Adrenal gland (tissue), 12 donors: ENCODE results near the gene OR52A1. TPM values are rescaled to one million over a fixed set of nuclear protein-coding genes. Genes with fewer than 3 reads are reported as not detected.
"Not testable (repeated sequence)": the region's sequence is repeated elsewhere in the genome, so short reads cannot be mapped to it uniquely, and the experiment has no call there.

Experiments used
- DNase-seq, 7 donors: peaks; one replicate each; pipeline ENCODE4 v3.0.0-alpha.2; 2019 to 2020
- H3K27ac ChIP-seq, 5 donors: fragments of 200-600 bp; sonication (generic) in 4 of 5; 1 replicate in 3 of 5; 2 replicates in 2 of 5; pipeline versions ENCODE4 v1.5.1 to v1.8.0; 2016 to 2020; ENCODE audit warnings: mild to moderate bottlenecking in 1 of 5
- H3K27me3 ChIP-seq: fragments of 200-600 bp; 2 replicates; pipeline ENCODE4 v1.8.0; 2021
- H3K36me3 ChIP-seq, 2 donors: fragments of 200-600 bp; replicated peaks in 1 of 2; 1 replicate in 1 of 2; 2 replicates in 1 of 2; pipeline versions ENCODE4 v1.5.1 to v1.8.0; 2018 to 2022
- H3K4me1 ChIP-seq, 2 donors: fragments of 200-600 bp; replicated peaks in 1 of 2; 1 replicate in 1 of 2; 2 replicates in 1 of 2; pipeline versions ENCODE4 v1.5.1 to v1.8.0; 2018 to 2021
- H3K4me3 ChIP-seq, 4 donors: fragments of 200-600 bp; sonication (generic) in 3 of 4; one replicate each; pipeline ENCODE4 v1.5.1; 2016 to 2018
- H3K9me3 ChIP-seq, 3 donors: fragments of 200-600 bp; sonication (generic) in 1 of 3; replicated peaks in 1 of 3; 1 replicate in 2 of 3; 2 replicates in 1 of 3; pipeline versions ENCODE4 v1.5.1 to v1.8.0; 2016 to 2021
- POLR2A ChIP-seq, 2 donors: fragments of 450-650 bp; IDR thresholded peaks; one replicate each; pipeline ENCODE4 v1.6.1; 2017; ENCODE audit warnings: antibody characterized with exemption in 2 of 2, mild to moderate bottlenecking in 2 of 2, moderate library complexity in 1 of 2
- WGBS, 4 donors: extraction: QIAGEN DNeasy Blood & Tissue Kit in 2 of 4; methylation state at CpG; one replicate each; pipeline versions ENCODE4 v1.1.5 to v1.1.7; 2013 to 2017; 5-methylcytosine and 5-hydroxymethylcytosine counted together
- intact Hi-C, 2 donors: fragments of 100-400 bp; cut with DNase I; formaldehyde crosslinking; loops; one replicate each; pipeline versions ENCODE4 v1.14.1 to v1.15.0; 2022 to 2023
- polyA plus RNA-seq, 3 donors: library from polyadenylated mRNA; stranded (reverse); fragments of 200-250 nt in 2 of 3; fragments of 350-450 nt in 1 of 3; fragmentation: Illumina TruSeq in 1 of 3; extraction: RNeasy Lipid Tissue Mini Kit (QIAGEN cat#74804) in 1 of 3; gene quantifications; one replicate each; pipeline ENCODE4 v1.2.3, GENCODE V29; 2013 to 2014
- total RNA-seq, 9 donors: library from RNA; depleted of rRNA in 4 of 9; stranded (reverse); fragments of >200 nt in 4 of 9; fragments of 120-200 nt in 1 of 9; fragmentation: NEBNext Ultra II Directional in 1 of 9; extraction: Animal tissue kit (Norgen Biotek cat#: 25700) in 1 of 9; gene quantifications; one replicate each; pipeline versions ENCODE4 v1.1.0 to v1.2.4, GENCODE V29; 2013 to 2023
- TF ChIP-seq, protein P1 (sequence below), 6 experiments: fragments of 450-650 bp in 4 of 6; fragments of 200-600 bp in 2 of 6; sonication (generic) in 1 of 6; IDR thresholded peaks; 1 replicate in 5 of 6; 2 replicates in 1 of 6; pipeline versions ENCODE4 v1.5.1 to v1.8.0; 2016 to 2021; ENCODE audit warnings: antibody characterized with exemption in 6 of 6, mild to moderate bottlenecking in 2 of 6, moderate library complexity in 1 of 6
- donor health status: healthy with polysubstance abuse.
- donor health status: Bipolar disorder and iron deficiency.
- donor health status: DM: yes; HTN: yes; CAD: no.
- donor health status: DM: no; HTN: no; CAD: no.
- donor health status: DM: no; HTN: no; CAD: no.
- donor health status: DM: yes; HTN: yes; CAD: no.

The OR52A1 gene
- total and polyA plus RNA-seq, 12 donors: not detected

GRCh38 chr11:5160217-5160616 is 5.7 kb upstream of the OR52A1 start:
- H3K4me1 ChIP-seq, DNase-seq, H3K27ac ChIP-seq, H3K4me3 ChIP-seq, H3K36me3 ChIP-seq, H3K9me3 ChIP-seq, H3K27me3 ChIP-seq, intact Hi-C loops: not testable (repeated sequence)
- 78 to 83% (median 79%) methylated on average over 4 of the region's 4 CpGs for WGBS, 4 donors

DNA sequence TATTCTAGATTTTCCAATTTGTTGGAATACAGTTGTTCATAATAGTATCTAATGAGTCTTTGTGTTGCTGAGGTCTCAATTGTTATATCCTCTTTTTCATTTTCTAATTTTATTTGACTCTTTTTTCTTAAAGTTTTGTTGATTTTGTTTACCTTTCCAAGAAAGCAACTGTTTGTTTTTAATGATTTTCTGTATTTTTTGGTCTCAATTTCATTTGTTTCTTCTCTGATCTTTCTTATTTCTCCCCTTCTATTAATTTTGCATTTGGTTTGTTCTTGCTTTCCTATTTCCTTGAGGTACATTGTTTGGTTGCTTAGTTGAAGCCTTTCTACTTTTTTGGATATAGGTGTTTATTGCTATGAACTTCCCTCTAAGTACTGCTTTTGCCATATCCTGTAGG is 5.2 kb upstream of the OR52A1 start:
- Histone ChIP-seq H3K4me3 (no peak overlapping the region), H3K27ac (no peak overlapping the region), H3K36me3 (no peaks in the 10 kb centered on the region), H3K9me3 (no peaks in the 10 kb centered on the region), H3K27me3 (no peaks in the 10 kb centered on the region), H3K4me1 (no peaks in the 10 kb centered on the region)
- DNase-seq: no peak
- intact Hi-C loops: no loop called here
- TF ChIP-seq, protein P1, sequence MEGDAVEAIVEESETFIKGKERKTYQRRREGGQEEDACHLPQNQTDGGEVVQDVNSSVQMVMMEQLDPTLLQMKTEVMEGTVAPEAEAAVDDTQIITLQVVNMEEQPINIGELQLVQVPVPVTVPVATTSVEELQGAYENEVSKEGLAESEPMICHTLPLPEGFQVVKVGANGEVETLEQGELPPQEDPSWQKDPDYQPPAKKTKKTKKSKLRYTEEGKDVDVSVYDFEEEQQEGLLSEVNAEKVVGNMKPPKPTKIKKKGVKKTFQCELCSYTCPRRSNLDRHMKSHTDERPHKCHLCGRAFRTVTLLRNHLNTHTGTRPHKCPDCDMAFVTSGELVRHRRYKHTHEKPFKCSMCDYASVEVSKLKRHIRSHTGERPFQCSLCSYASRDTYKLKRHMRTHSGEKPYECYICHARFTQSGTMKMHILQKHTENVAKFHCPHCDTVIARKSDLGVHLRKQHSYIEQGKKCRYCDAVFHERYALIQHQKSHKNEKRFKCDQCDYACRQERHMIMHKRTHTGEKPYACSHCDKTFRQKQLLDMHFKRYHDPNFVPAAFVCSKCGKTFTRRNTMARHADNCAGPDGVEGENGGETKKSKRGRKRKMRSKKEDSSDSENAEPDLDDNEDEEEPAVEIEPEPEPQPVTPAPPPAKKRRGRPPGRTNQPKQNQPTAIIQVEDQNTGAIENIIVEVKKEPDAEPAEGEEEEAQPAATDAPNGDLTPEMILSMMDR (IDR thresholded peaks at IDR 0.05): no peak
- no peak for TF ChIP-seq POLR2A (IDR thresholded peaks at IDR 0.05)

GRCh38 chr11:5153574-5154431 is 754 bp downstream of the OR52A1 start:
- Histone ChIP-seq H3K4me3 (no peak overlapping the region), H3K27ac (no peak overlapping the region), H3K4me1 (no peaks in the 10 kb centered on the region), H3K36me3 (no peaks in the 10 kb centered on the region), H3K27me3 (no peaks in the 10 kb centered on the region), H3K9me3 (no peaks in the 10 kb centered on the region)
- intact Hi-C loops: no loop called here
- WGBS, 4 donors: 52 to 59% (median 56%) methylated on average over 3 of the region's 3 CpGs
- DNase-seq: no peak
- no peak for TF ChIP-seq POLR2A (IDR thresholded peaks at IDR 0.05)
- TF ChIP-seq, protein P1 (IDR thresholded peaks at IDR 0.05): no peak

GRCh38 chr11:5151713-5152153 is 2.8 kb downstream of the OR52A1 start:
- no peak for DNase-seq
- H3K36me3 ChIP-seq: no peaks in the 10 kb centered on the region
- TF ChIP-seq POLR2A (IDR thresholded peaks at IDR 0.05): no peak
- TF ChIP-seq, protein P1 (IDR thresholded peaks at IDR 0.05): no peak
- no peak overlapping the region for H3K27ac ChIP-seq
- no peak overlapping the region for H3K4me3 ChIP-seq
- H3K9me3 ChIP-seq: no peaks in the 10 kb centered on the region
- WGBS, 4 donors: 42 to 55% (median 53%) methylated on average over 3 of the region's 3 CpGs
- intact Hi-C loops: no loop called here
- no peaks in the 10 kb centered on the region for H3K27me3 ChIP-seq
- no peaks in the 10 kb centered on the region for H3K4me1 ChIP-seq

DNA sequence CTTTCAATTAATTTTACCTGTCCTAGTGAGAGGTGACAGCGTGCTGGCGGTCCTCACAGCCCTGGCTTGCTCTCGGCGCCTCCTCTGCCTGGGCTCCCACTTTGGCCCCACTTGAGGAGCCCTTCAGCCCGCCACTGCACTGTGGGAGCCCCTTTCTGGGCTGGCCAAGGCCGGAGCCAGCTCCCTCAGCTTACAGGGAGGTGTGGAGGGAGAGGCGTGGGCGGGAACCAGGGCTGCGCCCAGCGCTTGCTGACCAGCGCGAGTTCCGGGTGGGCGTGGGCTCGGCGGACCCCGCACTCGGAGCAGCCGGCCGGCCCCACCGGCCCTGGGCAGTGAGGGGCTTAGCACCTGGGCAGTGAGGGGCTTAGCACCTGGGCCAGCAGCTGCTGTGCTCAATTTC is 10.4 kb downstream of the OR52A1 start:
- H3K27me3 ChIP-seq, DNase-seq, intact Hi-C loops, H3K4me1 ChIP-seq, H3K4me3 ChIP-seq, H3K27ac ChIP-seq, H3K9me3 ChIP-seq, H3K36me3 ChIP-seq: not testable (repeated sequence)
- WGBS, 4 donors: 83 to 92% (median 90%) methylated on average over 5 to 21 of the region's 21 CpGs
